ENCODE results near the gene ANKMY1. TPM values are rescaled to one million over a fixed set of nuclear protein-coding genes. Genes with fewer than 3 reads are reported as not detected.

ANKMY1 gene
- polyA plus RNA-seq, 2 of the 4 experiments (the other 2 are of a cell fraction), result 10.6 to 16.5 TPM

- Histone ChIP-seq H3K9me3 (peaks cover 40% of the 10 kb centered on the region), H3K4me1 (no peaks in the 10 kb centered on the region), H3K4me2 (no peak overlapping the region), H3K4me3 (no peak overlapping the region), H3K27ac (no peak overlapping the region)
- 93% methylated on average over 31 of the region's 32 CpGs for WGBS (ENCODE audit: missing lambda C conversion rate)
- FAIRE-seq (no peak), ATAC-seq (no peak), DNase-seq (ENCODE audit: low read depth in 1 of 2, low spot score in 1 of 2) (no peak)
- POLR2A ChIA-PET, result no interaction called here
- TF ChIP-seq EP300 (IDR thresholded peaks at IDR 0.05), result no peak
- no peak for TF ChIP-seq RARB (CRISPR knock-in tag; IDR thresholded peaks at IDR 0.05)
- no peak for TF ChIP-seq FOSL2 (IDR thresholded peaks at IDR 0.05)
- no peak for TF ChIP-seq FOSL2 (CRISPR knock-in tag; IDR thresholded peaks at IDR 0.05)
- no peak for TF ChIP-seq MYC (IDR thresholded peaks at IDR 0.05; ENCODE audit: borderline replicate concordance, low read length)
- no peak for TF ChIP-seq REST (IDR thresholded peaks at IDR 0.05)
- no peak for TF ChIP-seq NFE2L2 (conservative IDR thresholded peaks at IDR 0.05; ENCODE audit: low read length)
- no peak for TF ChIP-seq ESRRA (IDR thresholded peaks at IDR 0.05; ENCODE audit: borderline replicate concordance, low read length)
- TF ChIP-seq CHD4 (IDR thresholded peaks at IDR 0.05; ENCODE audit: borderline replicate concordance), result no peak
- no peak for TF ChIP-seq PBX3 (IDR thresholded peaks at IDR 0.05)
- no peak for TF ChIP-seq KDM1A (IDR thresholded peaks at IDR 0.05; ENCODE audit: low read depth)
- no peak for TF ChIP-seq RFX5 (IDR thresholded peaks at IDR 0.05)
- TF ChIP-seq JUN (IDR thresholded peaks at IDR 0.05), result no peak
- TF ChIP-seq CHD2 (IDR thresholded peaks at IDR 0.05; ENCODE audit: low read length, partially characterized antibody), result no peak
- no peak for TF ChIP-seq JUNB (IDR thresholded peaks at IDR 0.05)
- CTCF ChIA-PET, result interaction anchor here (1.2 kb wide), 1 partner anchor 42 kb away, joined by 3 read pairs; no protein-coding TSS in a partner anchor
Observed at GRCh38 chr2:240523451-240524281, 34.1 kb downstream of the ANKMY1 start.

GRCh38 chr2:240522406-240522805 lies 35.4 kb downstream of the ANKMY1 start:
- TF ChIP-seq NR3C1 (IDR thresholded peaks at IDR 0.05) (no peak), PHF8 (IDR thresholded peaks at IDR 0.05; ENCODE audit: borderline replicate concordance, low read depth) (no peak), TP53 (CRISPR knock-in tag; IDR thresholded peaks at IDR 0.05) (no peak), CEBPB (IDR thresholded peaks at IDR 0.05) (no peak), RAD21 (conservative IDR thresholded peaks at IDR 0.05 in 1 of 2, IDR thresholded peaks at IDR 0.05 in 1 of 2) (no peak), SMC3 (IDR thresholded peaks at IDR 0.05) (no peak), FOSL2 (IDR thresholded peaks at IDR 0.05) (no peak), FOSL2 (CRISPR knock-in tag; IDR thresholded peaks at IDR 0.05) (no peak), SREBF2 (IDR thresholded peaks at IDR 0.05) (no peak), ZC3H11A (IDR thresholded peaks at IDR 0.05) (no peak), ZSCAN20 (CRISPR knock-in tag; IDR thresholded peaks at IDR 0.05) (no peak), EHMT2 (IDR thresholded peaks at IDR 0.05; ENCODE audit: low read depth) (no peak)
- Histone ChIP-seq H3K9me3 (peaks cover 40% of the 10 kb centered on the region), H3K27ac (no peak overlapping the region), H3K4me2 (no peak overlapping the region), H3K4me3 (no peak overlapping the region), H3K4me1 (no peaks in the 10 kb centered on the region)
- POLR2A ChIA-PET, result no interaction called here
- ATAC-seq (no peak), FAIRE-seq (no peak), DNase-seq (ENCODE audit: low read depth in 1 of 2, low spot score in 1 of 2) (no peak)
- 93% methylated on average over 12 of the region's 12 CpGs for WGBS (ENCODE audit: missing lambda C conversion rate)
- CTCF ChIA-PET, result interaction anchor here (1.1 kb wide), 1 partner anchor 8 kb away, joined by 5 read pairs; no protein-coding TSS in a partner anchor
